ENCODE data around the gene PDE6D.
A peak's percentile ranks its signal among the peaks of the same experiment; 100 is the strongest.
"Not testable (repeated sequence)": the region's sequence is repeated elsewhere in the genome, so short reads cannot be mapped to it uniquely, and the experiment has no call there.

The PDE6D gene

GRCh38 chr2:231717281-231718171 lies 63.6 kb downstream of the PDE6D start:
- DNase-seq: no peak

- no peak for DNase-seq
Measured at GRCh38 chr2:231716666-231717280, 64.3 kb downstream of the PDE6D start.

- no peak for DNase-seq
Measured at GRCh38 chr2:231715988-231716616, 65.0 kb downstream of the PDE6D start.

- no peak for DNase-seq
Measured at GRCh38 chr2:231715499-231715837, 65.6 kb downstream of the PDE6D start.

GRCh38 chr2:231714639-231715498 lies 66.2 kb downstream of the PDE6D start:
- peak; percentile 83 for DNase-seq

- peak; percentile 85 for DNase-seq
Measured at GRCh38 chr2:231713730-231714638, 67.1 kb downstream of the PDE6D start.

GRCh38 chr2:231713406-231713729 lies 67.7 kb downstream of the PDE6D start:
- not testable (repeated sequence) for DNase-seq

GRCh38 chr2:231712451-231713021 lies 68.5 kb downstream of the PDE6D start:
- not testable (repeated sequence) for DNase-seq

GRCh38 chr2:231711677-231712450 lies 69.2 kb downstream of the PDE6D start:
- no peak for DNase-seq

GRCh38 chr2:231710799-231711676 lies 70.0 kb downstream of the PDE6D start:
- DNase-seq: no peak

GRCh38 chr2:231709981-231710798 lies 70.9 kb downstream of the PDE6D start:
- peak; percentile 82 for DNase-seq

GRCh38 chr2:231709636-231709980 lies 71.5 kb downstream of the PDE6D start:
- peak; percentile 48 for DNase-seq

GRCh38 chr2:231708773-231709635 lies 72.1 kb downstream of the PDE6D start:
- DNase-seq: peak; percentile 57

GRCh38 chr2:231707927-231708772 lies 72.9 kb downstream of the PDE6D start, which contains the start of gene PTMA:
PTMA (plus strand) TSS chr2:231708525; CDS start chr2:231708707, 182 bp downstream.
- DNase-seq: peak; percentile 99

- DNase-seq: no peak
Measured at GRCh38 chr2:231707625-231707926, 73.5 kb downstream of the PDE6D start.

- DNase-seq: peak; percentile 97
Measured at GRCh38 chr2:231706731-231707624, 74.1 kb downstream of the PDE6D start.

All from stimulated activated CD4-positive, alpha-beta T cell treated with anti-CD3 and anti-CD28 coated beads, Interleukin-12 subunit alpha, Interleukin-12 subunit beta, amount 100 ng/mL, for 4 hours (primary cell).